Hematopoietic multipotent progenitor cell treated with erythropoietin and hydrocortisone succinate and interleukin-3 and kit ligand, for 17 days (in vitro differentiated cells): ENCODE measurements around the gene JARID2.
A peak's percentile ranks its signal among the peaks of the same experiment; 100 is the strongest.

Experiments used
- DNase-seq: peaks from one replicate; pipeline ENCODE4 v3.0.0-alpha.2; 2015; ENCODE audit warnings: low spot score

JARID2 gene

DNA sequence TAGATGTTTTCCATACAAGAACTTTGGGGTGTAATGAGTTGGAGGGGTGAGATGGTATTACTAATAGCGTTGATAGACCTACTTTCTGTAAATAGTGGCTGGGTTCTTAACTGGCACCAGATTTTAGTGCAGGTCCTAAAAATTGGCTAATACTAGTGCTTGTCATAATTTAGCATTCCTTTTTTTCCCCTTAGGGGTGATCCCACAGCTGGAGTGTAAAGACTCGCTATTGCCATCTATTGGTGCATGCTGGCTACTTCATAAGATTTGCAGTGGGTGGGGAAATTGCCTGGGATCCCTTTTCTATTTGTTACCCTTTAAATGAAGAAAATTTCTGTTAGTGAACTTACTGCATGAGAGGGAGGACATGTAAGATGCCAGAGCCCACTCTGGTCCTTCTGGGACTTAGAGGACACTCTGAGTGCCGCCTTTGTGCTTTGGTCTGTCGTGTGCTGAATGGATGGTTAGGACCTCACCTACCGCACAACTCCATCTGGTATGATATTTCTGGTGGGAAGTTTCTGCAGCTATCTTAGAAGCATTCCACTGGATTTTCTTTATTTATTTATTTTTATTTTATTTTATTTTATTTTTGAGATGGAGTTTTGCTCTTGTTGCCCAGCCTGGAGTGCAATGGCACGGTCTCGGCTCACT, 195.5 kb downstream of the JARID2 start:
- peak; percentile 76 for DNase-seq

GRCh38 chr6:15441981-15442380, 196.1 kb downstream of the JARID2 start:
- DNase-seq, result no peak

- DNase-seq, result no peak
Observed at GRCh38 chr6:15442467-15442866, 196.6 kb downstream of the JARID2 start.

DNA sequence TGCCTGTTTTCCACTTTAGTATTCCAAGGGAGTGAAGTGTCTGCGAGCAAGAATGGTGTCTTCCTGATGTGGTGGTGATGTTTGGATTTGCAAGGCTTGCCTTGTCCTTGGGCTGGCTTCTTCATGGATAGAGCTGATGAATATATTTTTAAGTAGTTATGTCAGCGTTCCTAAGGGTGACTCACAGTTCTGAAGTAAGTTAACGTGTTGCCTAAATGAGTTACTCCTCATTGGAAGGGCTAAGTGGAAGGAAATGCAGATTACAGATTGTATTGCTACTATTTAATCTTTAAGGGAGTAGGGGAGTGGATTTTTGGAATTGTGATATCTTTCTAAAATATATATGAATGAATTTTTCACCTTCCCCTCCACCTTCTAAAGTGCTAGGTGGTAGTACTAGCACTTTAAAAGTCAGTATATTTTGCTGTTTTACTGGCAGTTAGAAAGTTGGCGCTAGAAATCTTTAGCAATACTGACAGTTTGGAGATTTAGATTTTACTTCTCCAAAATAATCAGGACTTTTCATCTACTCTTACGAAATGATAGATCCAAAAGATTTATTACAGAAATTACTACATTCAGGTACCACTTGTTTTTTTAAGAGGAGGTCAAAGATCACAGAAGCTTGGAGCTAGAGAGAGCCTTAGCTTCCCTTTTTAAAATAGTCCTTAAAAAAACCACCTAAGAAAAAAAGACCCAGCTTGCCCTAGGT, 197.4 kb downstream of the JARID2 start:
- DNase-seq, result no peak

GRCh38 chr6:15444081-15444731, 198.3 kb downstream of the JARID2 start:
- no peak for DNase-seq

GRCh38 chr6:15444881-15445280, 199.0 kb downstream of the JARID2 start:
- DNase-seq, result peak; percentile 45

GRCh38 chr6:15447546-15448267, 201.8 kb downstream of the JARID2 start:
- DNase-seq, result no peak

DNA sequence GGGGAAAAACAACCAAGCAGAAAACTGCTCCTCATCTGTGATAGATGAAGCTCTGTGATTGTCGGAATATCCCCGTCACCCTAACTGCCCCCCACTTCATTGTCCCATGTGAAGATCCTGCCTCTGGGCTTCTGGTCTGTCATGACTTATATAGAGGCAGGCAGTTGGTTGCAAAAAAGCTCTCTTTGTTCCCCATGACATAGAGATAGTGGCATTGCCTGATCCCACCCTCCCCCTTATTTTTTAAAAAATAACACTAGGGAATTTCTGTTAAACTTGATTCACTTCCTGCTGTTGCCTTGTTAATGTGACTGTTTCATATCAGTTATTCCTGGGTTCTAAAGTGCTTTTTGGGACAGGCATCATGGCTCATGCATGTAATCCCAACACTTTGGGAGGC, 203.1 kb downstream of the JARID2 start:
- no peak for DNase-seq

GRCh38 chr6:15451738-15452137, 205.9 kb downstream of the JARID2 start:
- DNase-seq, result no peak

DNA sequence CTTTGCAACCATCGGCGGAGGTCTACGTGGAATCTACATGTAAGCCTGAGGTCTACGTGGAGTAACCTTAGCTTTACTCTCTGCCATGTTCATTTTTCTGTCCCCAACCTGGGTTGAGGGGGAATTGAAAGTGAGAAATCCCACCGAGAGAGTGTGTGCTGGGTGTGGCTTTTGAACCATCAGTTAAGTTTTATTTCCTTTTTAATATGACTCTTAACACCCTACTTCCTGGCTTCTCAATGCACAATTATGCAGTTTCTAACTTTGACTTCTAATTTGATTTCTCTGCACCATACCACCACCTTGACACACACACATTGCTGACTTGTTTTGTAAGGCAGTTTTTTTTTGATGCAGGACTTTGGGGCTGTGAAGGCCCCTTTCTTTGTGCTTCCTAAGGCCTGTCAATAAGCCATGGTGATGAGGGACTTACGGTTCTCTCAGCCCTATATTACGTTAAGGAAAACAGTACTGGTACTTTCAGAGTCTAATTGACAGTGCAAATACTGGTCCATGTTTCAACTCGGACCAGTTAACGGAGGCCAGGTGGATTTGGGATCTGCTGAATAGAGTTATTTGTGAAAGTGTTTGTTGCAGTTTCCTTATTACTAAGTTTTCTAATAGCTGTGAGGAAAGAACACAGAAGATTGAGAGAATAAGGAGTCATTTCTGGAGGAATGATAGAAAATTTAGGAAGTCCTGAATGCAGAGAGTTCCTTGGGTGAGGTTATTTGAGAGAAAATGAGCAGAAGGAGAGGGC, 206.5 kb downstream of the JARID2 start:
- no peak for DNase-seq

GRCh38 chr6:15453186-15453585, 207.3 kb downstream of the JARID2 start:
- DNase-seq, result no peak

DNA sequence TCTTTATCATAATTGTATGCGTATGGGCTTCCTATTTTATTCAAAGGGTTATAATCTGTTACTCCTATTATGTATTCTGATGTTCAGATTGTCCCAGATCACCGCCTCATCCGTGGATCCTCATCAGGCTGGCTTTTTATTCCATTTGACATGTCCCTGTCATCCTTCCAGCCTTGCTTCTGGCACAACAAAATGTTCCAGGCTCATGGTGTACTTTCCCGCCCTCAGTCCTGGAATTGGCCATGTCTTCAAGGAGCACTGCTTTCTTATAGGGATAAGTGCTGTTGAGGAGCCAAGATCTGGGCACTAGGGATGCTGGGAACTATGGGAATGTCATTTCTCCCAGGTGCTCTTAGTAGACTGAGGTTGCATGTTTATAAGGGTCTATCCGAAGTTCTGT, 207.8 kb downstream of the JARID2 start:
- DNase-seq, result no peak

GRCh38 chr6:15456422-15456821, 210.6 kb downstream of the JARID2 start:
- DNase-seq, result no peak

GRCh38 chr6:15457121-15457650, 211.3 kb downstream of the JARID2 start:
- DNase-seq, result no peak

DNA sequence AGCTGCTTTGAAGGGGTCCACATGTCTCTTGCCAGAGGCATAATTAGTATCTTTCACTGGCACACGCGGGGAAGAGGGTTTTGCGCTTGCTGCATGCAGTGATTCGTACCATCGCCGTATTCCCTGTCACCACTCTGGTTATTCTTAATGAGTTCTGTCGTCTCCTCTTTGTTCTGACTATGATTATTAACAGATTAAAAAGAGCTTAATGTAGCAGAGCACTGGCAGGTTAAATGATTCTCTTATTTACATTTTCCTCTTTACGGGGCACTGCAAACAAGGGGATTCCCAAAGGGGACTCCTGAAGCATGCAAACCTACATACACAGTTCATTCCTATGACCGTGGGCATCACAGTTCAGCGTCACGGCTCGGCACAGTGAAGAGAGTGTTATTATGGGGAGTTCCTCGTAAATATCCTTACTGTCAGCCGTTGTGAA, 212.2 kb downstream of the JARID2 start:
- no peak for DNase-seq

DNA sequence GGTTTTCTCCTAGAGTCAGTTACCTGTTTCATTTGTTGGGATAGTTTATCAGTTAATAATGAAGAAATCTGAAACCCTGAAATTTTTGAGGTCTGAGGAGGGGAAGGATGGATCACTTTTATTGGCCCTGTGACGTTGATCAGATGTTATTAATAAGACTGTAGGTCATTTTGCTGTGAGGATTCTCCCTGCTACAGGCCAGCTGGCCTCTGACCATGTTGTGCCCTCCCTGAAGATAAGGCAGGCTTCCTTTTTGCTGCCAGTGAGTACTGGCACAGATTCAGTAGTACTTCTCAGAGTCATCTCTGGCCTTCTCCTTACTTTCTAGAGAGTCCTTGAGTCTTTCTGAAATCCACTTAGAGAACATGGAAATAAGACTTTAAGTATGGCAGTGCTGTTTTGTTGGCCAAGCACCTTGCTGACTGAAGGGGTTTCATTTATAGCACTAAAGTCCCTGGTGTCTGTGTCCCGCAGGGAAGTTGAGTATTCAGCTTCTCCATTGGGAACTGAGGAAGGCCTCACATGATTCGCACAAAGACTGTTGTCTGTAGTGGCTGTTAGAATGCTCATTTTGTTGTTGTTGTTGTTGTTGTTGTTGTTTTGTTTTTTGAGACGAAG, 214.3 kb downstream of the JARID2 start:
- no peak for DNase-seq

DNA sequence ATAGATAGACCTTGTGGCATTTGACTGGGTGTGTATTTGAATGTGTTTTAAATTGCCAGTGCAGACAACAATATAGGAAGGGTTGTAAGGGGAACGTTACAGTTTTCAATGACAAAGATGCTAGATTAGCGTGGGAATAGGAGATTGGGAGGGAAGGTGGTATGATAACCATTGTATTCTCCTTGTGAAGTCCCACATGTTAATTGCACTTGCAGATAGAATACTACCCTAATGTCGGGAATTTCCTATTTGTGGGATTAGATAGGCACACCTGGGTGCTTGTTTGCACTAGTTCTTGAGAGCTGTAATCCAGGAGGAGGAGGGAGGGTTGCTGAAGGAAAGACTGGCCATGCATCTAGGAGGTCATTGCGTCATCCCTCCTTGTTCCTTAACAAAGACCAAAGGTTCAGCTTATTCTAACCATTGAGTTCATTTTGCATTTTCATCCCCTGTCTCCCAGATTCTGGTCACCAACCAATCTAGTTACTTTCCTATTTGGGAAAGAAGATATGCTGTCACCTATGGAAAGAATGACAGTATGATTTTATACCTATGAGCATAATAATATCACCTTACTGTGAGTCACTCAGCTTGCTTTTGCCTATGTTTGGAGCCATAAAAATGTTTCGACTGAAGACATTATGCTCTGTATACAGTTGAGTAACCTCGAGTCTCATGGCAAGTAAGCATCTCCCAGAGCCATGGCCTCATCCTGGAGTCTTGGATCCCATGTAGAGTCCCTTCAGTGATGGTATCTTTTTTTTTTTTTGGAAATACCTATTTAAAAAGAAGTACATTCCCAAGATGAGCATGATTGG, 215.5 kb downstream of the JARID2 start:
- no peak for DNase-seq

DNA sequence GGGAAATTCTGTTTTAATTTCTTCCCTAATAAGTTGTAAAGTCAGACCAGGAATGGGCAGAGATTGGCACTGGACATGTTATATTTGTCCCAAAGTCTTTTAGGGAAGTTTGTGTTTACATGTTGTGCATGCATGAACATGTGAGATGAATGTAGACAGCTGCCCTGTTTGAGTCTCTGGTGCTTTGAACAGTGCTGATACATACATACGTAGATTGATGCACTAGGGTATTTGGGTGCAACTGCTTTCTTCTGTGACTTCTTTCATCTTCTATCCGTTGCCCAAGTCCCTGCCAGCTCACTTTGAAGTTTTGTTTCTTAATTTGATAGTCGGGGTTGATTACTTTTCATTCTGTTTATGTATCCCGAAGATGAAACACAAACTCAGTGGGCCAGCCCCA, 216.4 kb downstream of the JARID2 start:
- DNase-seq, result no peak

- DNase-seq, result no peak
Observed at GRCh38 chr6:15462717-15463525, 217.1 kb downstream of the JARID2 start.
